Bronchial epithelial cell (primary cell): ENCODE results near the gene CENPK. TPM values are rescaled to one million over a fixed set of nuclear protein-coding genes. Genes with fewer than 3 reads are reported as not detected.
"Not testable (repeated sequence)": the region's sequence is repeated elsewhere in the genome, so short reads cannot be mapped to it uniquely, and the experiment has no call there.

Experiments used
- DNase-seq: peaks from one replicate; pipeline ENCODE4 v3.0.0-alpha.2; 2010; ENCODE audit warnings: low read depth
- FAIRE-seq: peaks from 2 replicates; lab custom pipeline; 2011; peaks lifted over from hg19 to GRCh38; lab: Jason Lieb, UNC
- H3K27me3 ChIP-seq: 2 replicates; pipeline ENCODE4 v1.5.1; 2011; ENCODE audit warnings: low read length; ENCODE audit not compliant: control insufficient read depth, insufficient read depth
- H3K36me3 ChIP-seq: 2 replicates; pipeline ENCODE4 v1.5.1; 2011; ENCODE audit warnings: low read length; ENCODE audit not compliant: control insufficient read depth, insufficient read depth
- H3K4me3 ChIP-seq: 2 replicates; pipeline ENCODE4 v1.5.1; 2011; ENCODE audit warnings: mild to moderate bottlenecking, low read depth, low read length, control low read depth
- total RNA-seq: library from RNA; depleted of rRNA; stranded (reverse); fragments of >200 nt; gene quantifications from 2 replicates; pipeline ENCODE4 v1.2.1, GENCODE V29; 2014
- TF ChIP-seq, protein P1 (sequence below): IDR thresholded peaks from 2 replicates; pipeline ENCODE4 v1.5.1; 2011; ENCODE audit warnings: mild to moderate bottlenecking, moderate library complexity, low read length, control low read depth, inconsistent platforms; ENCODE audit not compliant: insufficient read depth, severe bottlenecking

Gene CENPK
- total RNA-seq, 1 donor from 2014 or later: 2.1 TPM

DNA sequence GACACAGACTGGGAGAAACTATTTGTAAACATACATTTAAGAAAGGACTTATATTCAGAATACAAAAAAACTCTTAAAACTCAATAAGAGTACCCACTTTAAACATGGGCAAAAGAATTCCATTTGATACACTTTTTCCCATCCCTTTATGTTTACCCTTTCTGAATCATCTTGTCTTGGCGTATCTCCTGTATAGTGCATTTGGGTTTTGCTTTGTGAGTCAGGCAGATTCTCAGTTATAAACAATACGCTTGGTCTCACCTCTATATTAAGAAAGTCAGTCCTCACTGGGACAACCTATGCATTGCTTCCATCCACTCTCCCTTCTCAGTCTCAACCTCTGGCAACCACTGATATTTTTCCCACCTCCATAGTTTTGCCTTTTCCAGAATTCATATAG is 54.0 kb downstream of the CENPK start:
- Histone ChIP-seq H3K27me3 (no peaks in the 10 kb centered on the region), H3K4me3 (no peak overlapping the region), H3K36me3 (no peaks in the 10 kb centered on the region)
- FAIRE-seq (no peak), DNase-seq (peak; percentile 43)
- TF ChIP-seq, protein P1, sequence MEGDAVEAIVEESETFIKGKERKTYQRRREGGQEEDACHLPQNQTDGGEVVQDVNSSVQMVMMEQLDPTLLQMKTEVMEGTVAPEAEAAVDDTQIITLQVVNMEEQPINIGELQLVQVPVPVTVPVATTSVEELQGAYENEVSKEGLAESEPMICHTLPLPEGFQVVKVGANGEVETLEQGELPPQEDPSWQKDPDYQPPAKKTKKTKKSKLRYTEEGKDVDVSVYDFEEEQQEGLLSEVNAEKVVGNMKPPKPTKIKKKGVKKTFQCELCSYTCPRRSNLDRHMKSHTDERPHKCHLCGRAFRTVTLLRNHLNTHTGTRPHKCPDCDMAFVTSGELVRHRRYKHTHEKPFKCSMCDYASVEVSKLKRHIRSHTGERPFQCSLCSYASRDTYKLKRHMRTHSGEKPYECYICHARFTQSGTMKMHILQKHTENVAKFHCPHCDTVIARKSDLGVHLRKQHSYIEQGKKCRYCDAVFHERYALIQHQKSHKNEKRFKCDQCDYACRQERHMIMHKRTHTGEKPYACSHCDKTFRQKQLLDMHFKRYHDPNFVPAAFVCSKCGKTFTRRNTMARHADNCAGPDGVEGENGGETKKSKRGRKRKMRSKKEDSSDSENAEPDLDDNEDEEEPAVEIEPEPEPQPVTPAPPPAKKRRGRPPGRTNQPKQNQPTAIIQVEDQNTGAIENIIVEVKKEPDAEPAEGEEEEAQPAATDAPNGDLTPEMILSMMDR: no peak

DNA sequence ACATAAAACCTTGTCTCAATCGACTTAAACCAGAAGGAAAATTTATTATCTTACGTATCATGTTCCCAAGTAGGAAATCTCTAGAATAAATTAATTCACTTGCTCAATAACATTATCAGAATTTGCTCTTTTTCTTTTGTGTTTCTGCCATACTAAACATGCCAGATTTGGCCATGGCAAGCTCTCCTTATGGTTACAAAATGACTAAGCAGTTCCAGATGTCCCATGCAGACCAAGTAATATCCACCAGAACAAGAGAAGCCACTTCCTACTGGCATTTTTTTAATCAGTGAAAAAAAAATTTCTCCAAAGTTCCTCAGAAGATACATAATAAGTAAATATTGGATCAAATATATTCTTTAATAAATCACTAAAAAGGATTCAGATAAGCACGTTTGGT is 56.0 kb downstream of the CENPK start:
- no peak for FAIRE-seq
- Histone ChIP-seq H3K36me3 (no peaks in the 10 kb centered on the region), H3K27me3 (no peaks in the 10 kb centered on the region), H3K4me3 (no peak overlapping the region)
- TF ChIP-seq, protein P1: no peak
- peak; percentile 10 for DNase-seq

DNA sequence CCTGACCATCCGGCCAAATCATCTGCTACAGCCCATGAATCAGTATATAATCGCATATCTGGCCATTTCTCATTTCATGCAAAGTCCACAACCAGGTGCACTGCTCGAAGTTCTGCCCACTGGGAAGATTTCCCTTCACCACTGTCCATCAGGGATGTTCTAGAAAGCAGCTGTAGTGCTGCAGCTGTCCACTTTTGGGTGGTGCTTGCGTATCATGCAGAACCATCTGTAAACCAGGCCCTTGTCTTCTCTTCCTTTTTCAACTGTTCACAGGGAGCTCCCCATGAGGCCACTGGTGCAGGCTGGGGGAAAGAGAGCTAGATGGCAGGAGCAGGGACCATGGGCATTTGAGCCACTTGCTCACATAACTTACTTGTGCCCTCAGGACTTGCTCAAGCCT is 73.8 kb downstream of the CENPK start:
- FAIRE-seq: no peak
- no peaks in the 10 kb centered on the region for H3K27me3 ChIP-seq
- H3K36me3 ChIP-seq: no peaks in the 10 kb centered on the region
- no peak for DNase-seq
- TF ChIP-seq, protein P1: no peak
- H3K4me3 ChIP-seq: no peak overlapping the region

DNA sequence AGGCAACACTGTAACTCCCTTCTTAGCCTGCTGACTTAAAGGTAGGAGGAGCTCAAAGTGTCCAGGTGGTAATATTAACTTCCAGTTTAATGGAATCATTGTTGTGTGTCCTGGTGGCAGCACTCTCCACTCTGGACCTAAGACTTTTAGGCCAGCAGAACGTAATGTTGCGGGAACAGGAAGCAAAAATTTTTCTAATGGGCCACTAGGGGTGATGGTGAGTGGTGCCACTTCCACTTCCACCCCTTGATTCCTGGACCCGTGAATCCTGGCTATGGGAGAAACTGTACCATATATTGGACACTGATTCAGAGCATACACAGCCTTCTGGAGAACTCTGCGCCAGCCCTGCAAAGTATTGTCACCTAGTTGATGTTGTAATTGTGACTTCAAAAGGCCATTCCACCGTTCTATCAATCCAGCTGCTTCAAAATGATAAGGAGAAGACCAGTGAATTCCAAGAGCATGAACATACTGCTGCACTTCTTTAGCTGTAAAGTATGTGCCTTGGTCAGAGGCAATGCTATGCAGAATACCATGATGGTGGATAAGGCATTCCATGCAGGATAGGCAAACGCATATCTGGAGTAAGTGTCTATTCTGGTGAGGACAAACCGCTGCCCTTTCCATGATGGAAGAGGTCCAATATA is 74.8 kb downstream of the CENPK start:
- not testable (repeated sequence) for H3K27me3 ChIP-seq, H3K36me3 ChIP-seq, H3K4me3 ChIP-seq, FAIRE-seq, DNase-seq
- TF ChIP-seq, protein P1: peak; percentile 9

DNA sequence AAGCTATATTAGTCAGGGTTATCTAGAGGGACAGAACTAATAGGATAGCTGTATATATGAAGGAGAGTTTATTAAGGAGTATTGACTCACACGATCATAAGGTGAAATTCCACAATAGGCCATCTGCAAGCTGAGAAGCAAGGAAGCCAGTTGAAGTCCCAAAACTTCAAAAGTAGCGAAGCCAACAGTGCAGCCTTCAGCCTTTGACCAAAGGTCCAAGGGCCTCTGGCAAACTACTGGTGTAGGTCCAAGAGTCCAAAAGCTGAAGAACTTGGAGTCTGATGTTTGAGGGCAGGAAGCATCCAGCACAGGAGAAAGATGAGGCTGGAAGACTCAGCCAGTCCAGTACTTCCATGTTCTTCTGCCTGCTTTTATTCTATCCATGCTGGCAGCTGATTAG is 76.2 kb downstream of the CENPK start:
- not testable (repeated sequence) for H3K4me3 ChIP-seq, DNase-seq, H3K27me3 ChIP-seq, FAIRE-seq, H3K36me3 ChIP-seq

DNA sequence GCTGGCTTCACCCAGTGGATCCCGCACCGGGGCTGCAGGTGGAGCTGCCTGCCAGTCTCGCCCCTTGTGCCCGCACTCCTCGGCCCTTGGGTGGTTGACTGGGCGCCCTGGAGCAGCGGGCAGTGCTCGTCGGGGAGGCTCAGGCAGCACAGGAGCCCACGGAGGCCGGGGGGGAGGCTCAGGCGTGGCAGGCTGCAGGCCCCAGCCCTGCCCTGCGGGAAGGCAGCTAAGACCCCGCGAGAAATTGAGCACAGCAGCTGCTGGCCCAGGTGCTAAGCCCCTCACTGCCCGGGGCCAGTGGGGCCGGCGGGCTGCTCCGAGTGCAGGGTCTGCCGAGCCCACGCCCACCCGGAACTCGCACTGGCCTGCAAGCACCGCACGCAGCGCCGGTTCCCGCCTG is 77.6 kb downstream of the CENPK start:
- no peak for FAIRE-seq
- no peaks in the 10 kb centered on the region for H3K27me3 ChIP-seq
- TF ChIP-seq, protein P1: no peak
- H3K4me3 ChIP-seq: no peak overlapping the region
- H3K36me3 ChIP-seq: no peaks in the 10 kb centered on the region
- DNase-seq: no peak
